EH (cell line): Measurements from ENCODE around the gene MACROD1.

Experiments
- DNase-seq: peaks from one replicate; pipeline ENCODE4 v3.0.0-alpha.2; 2015; ENCODE audit warnings: low read depth

Gene MACROD1

DNA sequence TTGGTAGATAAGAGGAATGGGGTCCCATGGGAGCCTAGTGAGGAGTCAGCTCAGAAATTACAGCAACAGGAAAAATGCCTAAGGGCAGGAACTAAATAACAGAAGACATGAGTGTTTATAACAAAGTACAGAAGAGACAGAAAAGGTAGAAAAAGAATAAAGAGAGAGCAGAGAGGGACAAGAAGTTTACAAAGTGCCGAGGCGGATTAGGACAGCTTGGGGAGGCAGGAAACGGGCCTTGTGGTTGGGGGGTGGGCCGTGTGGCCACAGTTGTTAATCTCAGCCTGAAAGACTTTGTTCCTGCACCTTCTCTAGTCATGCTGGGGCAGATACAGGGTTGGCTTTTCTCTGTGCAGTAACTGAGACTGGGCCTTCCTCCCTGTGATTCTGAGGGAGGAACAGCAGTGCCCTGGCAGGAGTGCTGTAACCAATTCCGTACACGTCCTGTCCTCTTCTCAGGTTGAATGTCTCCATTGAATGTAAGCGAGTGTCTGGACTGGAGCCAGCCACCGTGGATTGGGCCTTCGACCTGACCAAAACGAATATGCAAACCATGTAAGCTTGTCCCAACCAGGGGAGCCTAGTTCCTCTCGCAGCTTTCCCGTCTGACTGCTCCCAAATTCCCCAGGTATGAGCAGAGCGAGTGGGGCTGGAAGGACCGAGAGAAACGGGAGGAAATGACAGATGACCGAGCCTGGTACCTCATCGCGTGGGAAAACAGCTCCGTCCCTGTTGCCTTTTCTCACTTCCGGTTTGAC is 214.0 kb downstream of the MACROD1 start:
- no peak for DNase-seq
